Lower leg skin (tissue), 3 donors: ENCODE results near the gene CDS1.

ENCODE experiments used
- CTCF ChIP-seq, 3 donors: fragments of 450-650 bp; IDR thresholded peaks; one replicate each; pipeline ENCODE4 v1.5.1; 2016; ENCODE audit warnings: antibody characterized with exemption in 3 of 3, mild to moderate bottlenecking in 3 of 3, moderate library complexity in 2 of 3
- POLR2A ChIP-seq, 2 donors: fragments of 450-650 bp; IDR thresholded peaks; one replicate each; pipeline ENCODE4 v1.6.1; 2016 to 2017; ENCODE audit warnings: antibody characterized with exemption in 2 of 2, mild to moderate bottlenecking in 1 of 2, moderate library complexity in 1 of 2

- TF ChIP-seq CTCF (IDR thresholded peaks at IDR 0.05) (no peak), POLR2A (IDR thresholded peaks at IDR 0.05) (no peak)
Observed at GRCh38 chr4:84689197-84689596, 106.3 kb downstream of the CDS1 start.
